Central memory CD8-positive, alpha-beta T cell (primary cell): Measurements from ENCODE around the gene SLC25A45.

Experiments
- ATAC-seq: fragments of 150-1000 bp; cut with Tn5 transposase; replicated peaks from 2 replicates; pipeline ENCODE4 v1.10.0; 2022; ENCODE audit warnings: mild to moderate bottlenecking, moderate FRiP score, moderate number of reproducible peaks; ENCODE audit not compliant: poor library complexity, severe bottlenecking; ENCODE audit errors: extremely low read depth
- DNase-seq, 2 donors: peaks; one replicate each; pipeline ENCODE4 v3.0.0; 2021; ENCODE audit warnings: low spot score in 2 of 2
- H3K27ac Mint-ChIP-seq: one replicate; pipeline ENCODE4 v1.8.0; 2022; ENCODE audit warnings: low read depth, mild to moderate bottlenecking, moderate library complexity, mixed read lengths
- H3K27me3 Mint-ChIP-seq: one replicate; pipeline ENCODE4 v1.8.0; 2022; ENCODE audit warnings: mixed read lengths
- H3K36me3 Mint-ChIP-seq: one replicate; pipeline ENCODE4 v1.8.0; 2022; ENCODE audit warnings: mild to moderate bottlenecking, moderate library complexity, mixed read lengths; ENCODE audit not compliant: insufficient read depth
- H3K4me1 Mint-ChIP-seq: one replicate; pipeline ENCODE4 v1.8.0; 2022; ENCODE audit warnings: mixed read lengths
- H3K4me3 Mint-ChIP-seq: one replicate; pipeline ENCODE4 v1.8.0; 2022; ENCODE audit warnings: mild to moderate bottlenecking, moderate library complexity, mixed read lengths
- H3K9me3 Mint-ChIP-seq: one replicate; pipeline ENCODE4 v1.8.0; 2022; ENCODE audit warnings: mixed read lengths

The SLC25A45 gene

DNA sequence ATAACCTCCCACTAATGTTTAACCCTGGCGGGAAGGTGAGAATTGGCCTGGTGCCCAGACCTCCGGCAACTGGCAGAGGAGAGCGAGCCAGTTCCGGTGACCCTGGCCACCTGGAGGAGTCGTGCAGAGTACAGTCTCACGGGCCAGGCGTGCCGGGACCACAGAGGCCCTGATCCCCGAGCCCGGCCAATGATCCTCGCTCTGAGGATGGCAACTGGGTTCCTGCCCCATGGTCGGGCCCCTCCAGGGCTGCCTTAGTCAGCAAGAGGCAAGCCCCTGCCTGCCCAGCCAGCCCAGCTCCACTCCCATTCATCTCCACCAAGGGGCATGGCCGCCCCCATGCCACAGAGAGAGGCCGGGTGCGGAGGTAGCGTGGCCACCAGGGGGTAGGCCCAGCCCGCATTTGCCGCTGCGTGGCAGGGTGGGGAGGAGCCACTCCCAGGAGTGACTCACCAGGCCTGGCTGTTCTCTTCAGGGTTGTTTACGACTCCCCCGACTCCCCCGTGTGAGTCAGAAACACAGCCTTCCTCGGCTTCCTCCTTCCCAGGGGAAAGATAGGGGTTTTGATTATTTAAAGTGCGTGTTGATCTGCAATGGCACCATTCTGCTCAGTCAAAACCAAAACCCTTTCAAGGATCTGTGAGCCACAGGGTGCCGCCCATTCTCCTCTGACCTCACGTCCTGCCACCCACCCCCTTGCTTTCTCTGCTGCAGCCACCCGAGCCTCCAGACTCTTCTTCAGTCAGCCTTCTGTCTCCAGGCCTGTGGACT is at the start of gene SLC25A45:
SLC25A45 (minus strand) TSS at position 614 of the 771 bp plus-strand sequence. CDS start 695 bp downstream, outside the sequence.
- Mint-ChIP-seq H3K4me1 (peaks cover 46% of the 10 kb centered on the region), H3K27ac (peak within 1 kb of the TSS; percentile 95), H3K36me3 (peaks cover 22% of the 10 kb centered on the region), H3K27me3 (no peaks in the 10 kb centered on the region), H3K9me3 (no peaks in the 10 kb centered on the region), H3K4me3 (peak within 1 kb of the TSS; percentile 97)
- ATAC-seq (peak; percentile 78), DNase-seq (peak; percentile 72 to 85)

DNA sequence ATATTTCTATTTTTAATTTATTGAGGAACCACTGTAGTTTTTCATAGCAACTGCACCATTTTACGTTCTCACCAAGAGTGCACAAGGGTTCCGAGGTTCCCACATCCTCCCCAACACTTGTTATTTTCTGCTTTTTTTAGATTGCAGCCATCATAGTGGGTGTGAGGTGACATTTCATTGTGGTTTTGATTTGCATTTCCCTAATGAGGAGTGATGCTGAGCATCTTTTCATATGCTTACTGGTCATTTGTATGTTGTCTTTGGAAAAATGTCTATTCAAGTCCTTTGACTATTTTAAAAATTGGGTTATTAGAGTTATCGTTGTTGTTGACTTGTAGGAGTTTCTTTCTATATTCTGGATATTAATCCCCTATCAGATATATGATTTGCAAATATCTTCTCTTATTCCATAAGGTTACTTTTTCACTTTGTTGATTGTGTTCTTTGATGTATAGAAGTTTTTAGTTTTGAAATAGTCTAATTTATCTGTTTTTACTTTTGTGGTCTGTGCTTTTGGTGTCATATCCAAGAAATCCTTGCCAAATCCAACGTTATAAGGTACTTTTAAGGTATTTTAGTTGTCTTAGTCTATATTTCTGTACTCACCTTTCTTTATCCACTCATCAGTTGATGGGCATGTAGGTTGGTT is 49.1 kb upstream of the SLC25A45 start:
- Mint-ChIP-seq H3K36me3 (peaks cover 56% of the 10 kb centered on the region), H3K27ac (peak overlapping the region; percentile 100), H3K27me3 (no peaks in the 10 kb centered on the region), H3K9me3 (no peaks in the 10 kb centered on the region), H3K4me1 (peaks cover 87% of the 10 kb centered on the region), H3K4me3 (peak overlapping the region; percentile 100)
- DNase-seq: peak in 1 of 2 donors; percentile 62
- ATAC-seq: peak; percentile 81

DNA sequence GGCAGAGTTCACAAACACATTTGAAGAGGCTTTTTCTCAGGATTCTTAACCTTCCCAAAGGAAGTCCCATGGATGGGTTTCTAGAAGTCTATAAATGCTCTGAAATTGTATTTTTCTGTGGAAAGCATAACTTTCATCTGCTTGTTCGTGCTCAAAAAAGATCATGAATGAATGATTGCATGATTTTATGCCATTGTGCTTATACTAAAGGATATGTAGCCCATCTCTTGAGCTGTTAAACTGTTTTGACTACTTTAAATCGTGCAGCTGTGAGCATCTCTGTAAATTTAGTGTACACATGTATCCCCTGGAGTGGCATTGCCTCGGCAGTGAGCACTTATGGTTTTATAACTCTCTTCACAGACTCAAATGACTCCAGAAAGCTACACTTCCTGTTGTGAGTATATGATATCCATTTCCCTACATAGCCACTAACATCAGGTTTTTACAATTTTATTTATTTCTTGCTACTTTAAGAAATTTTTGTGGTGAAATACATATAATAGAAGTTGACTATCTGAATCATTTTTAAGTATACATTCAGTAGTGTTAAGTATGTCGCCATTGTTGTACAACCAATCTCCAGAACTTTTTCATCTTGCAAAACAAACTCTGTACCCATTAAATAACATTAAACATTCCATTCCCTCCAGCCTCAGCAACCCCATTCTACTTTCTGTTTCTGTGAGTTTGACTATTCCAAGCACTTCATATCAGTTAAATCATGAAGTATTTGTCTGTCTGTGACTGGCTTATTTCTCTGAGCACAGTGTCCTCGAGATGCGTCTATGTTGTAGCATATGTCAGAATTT is 48.2 kb upstream of the SLC25A45 start:
- Mint-ChIP-seq H3K27ac (peak overlapping the region; percentile 100), H3K4me1 (peaks cover 86% of the 10 kb centered on the region), H3K36me3 (peaks cover 63% of the 10 kb centered on the region), H3K27me3 (no peaks in the 10 kb centered on the region), H3K9me3 (no peaks in the 10 kb centered on the region), H3K4me3 (peak overlapping the region; percentile 100)
- peak; percentile 8 for ATAC-seq
- no peak for DNase-seq

DNA sequence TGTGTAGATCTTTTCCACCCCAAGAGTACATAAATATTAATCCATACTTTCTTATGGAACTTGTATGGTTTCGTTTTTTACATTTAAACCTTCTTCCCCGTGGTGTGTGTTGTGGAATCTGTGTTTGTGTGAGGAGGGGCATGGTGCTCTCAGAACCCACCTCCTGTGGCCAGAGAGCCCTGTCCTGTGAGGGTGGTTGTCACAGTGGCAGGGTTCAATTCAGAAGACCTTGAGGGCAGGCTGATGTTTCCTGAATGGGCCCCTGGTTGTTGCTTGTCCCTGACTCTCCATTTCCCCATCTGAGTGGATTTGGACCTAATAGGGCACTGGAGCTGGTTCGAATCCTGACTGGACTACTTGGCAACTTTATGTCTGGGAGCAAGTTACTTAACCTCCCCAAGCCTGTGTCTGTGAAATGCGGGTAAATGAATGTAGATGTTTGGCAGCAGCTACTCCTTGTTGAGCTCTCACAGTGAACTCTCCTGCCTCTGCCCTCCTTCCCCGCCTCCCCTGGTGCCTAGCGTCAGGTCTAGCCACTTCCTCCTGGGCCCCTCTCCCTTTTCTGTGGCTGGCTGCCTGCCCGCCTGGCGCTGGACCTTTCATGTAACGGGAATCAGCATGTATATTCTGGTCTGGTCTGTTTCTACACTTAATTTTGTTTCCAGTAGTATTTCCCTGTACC is 47.4 kb upstream of the SLC25A45 start:
- ATAC-seq: no peak
- H3K4me3 Mint-ChIP-seq: peak overlapping the region; percentile 100
- H3K4me1 Mint-ChIP-seq: peaks cover 86% of the 10 kb centered on the region
- H3K9me3 Mint-ChIP-seq: no peaks in the 10 kb centered on the region
- no peak for DNase-seq
- peak overlapping the region; percentile 100 for H3K27ac Mint-ChIP-seq
- H3K36me3 Mint-ChIP-seq: peaks cover 63% of the 10 kb centered on the region
- no peaks in the 10 kb centered on the region for H3K27me3 Mint-ChIP-seq

GRCh38 chr11:65429068-65429681 is 46.7 kb upstream of the SLC25A45 start:
- Mint-ChIP-seq H3K9me3 (no peaks in the 10 kb centered on the region), H3K27me3 (no peaks in the 10 kb centered on the region), H3K27ac (peak overlapping the region; percentile 100), H3K4me1 (peaks cover 87% of the 10 kb centered on the region), H3K36me3 (peaks cover 63% of the 10 kb centered on the region), H3K4me3 (peak overlapping the region; percentile 100)
- DNase-seq (no peak), ATAC-seq (no peak)

DNA sequence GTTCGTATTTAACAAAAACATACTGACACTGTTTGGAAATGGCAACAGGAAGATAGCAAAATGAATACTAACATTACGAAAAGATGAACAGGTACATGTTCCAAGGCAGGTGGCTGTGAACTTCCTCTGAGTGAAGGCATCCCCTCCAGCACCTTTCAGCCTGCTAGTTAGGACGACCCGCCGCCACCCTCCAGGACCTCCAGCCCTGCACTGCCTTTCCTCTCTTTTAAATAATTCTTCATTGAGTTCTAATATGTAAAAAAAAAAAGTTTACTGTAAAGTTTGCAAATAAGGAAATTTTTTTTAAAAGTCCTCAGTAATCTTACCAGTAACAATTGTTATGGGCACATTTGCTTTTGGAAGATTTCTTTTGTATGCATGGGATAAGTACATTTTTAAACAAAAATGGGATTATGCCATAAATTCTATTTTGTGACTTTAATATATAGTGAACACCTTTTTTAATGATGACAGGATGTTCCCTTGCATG is 46.2 kb upstream of the SLC25A45 start:
- Mint-ChIP-seq H3K9me3 (no peaks in the 10 kb centered on the region), H3K4me1 (peaks cover 88% of the 10 kb centered on the region), H3K36me3 (peaks cover 66% of the 10 kb centered on the region), H3K4me3 (peak overlapping the region; percentile 100), H3K27ac (peak overlapping the region; percentile 100), H3K27me3 (no peaks in the 10 kb centered on the region)
- no peak for DNase-seq
- no peak for ATAC-seq

- peaks cover 69% of the 10 kb centered on the region for H3K36me3 Mint-ChIP-seq
- ATAC-seq (no peak), DNase-seq (no peak)
- H3K9me3 Mint-ChIP-seq: no peaks in the 10 kb centered on the region
- peak overlapping the region; percentile 100 for H3K4me3 Mint-ChIP-seq
- peaks cover 87% of the 10 kb centered on the region for H3K4me1 Mint-ChIP-seq
- H3K27me3 Mint-ChIP-seq: no peaks in the 10 kb centered on the region
- H3K27ac Mint-ChIP-seq: peak overlapping the region; percentile 100
These were observed 45.5 kb upstream of the SLC25A45 start for GRCh38 chr11:65427691-65428577.

DNA sequence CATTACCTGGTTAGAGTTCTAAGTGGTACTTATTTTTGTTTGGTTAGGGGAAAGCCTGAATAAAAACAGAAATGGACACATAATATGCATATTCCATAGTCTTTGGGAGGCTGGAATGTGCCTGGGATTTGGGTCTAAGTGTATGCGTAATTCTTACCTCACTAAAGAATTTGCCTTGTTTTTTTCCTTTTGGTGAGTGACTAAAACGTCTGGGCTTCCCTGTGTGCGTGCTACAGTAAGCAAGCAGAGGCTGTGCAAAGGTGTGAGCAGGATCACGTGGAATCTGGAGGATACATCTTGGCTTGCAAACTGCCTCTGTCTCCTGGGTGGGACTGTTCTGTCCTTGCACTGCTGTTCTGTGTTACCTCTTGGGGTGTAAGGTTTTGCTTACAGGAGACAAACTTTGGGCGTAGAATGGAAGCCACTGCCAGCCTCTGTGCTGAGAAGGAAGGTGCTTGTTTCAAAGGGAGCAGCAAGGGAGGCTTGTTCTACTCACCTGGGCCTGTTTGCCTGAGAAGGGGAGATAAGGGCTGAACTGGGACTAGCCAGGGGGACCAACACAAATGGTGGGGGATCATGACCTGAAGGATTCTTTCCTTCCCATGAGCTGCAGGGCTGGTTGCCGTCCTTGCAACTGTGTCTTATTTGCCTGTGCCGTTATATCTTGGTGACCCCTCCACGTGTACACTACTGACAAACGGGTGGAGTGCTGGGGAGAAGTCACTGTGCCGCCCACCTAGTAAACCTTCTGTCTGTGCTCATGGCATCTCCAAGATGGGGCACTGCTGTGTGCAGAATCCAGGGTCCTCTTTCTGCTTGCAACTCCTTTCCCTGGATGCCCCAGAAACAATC is 44.6 kb upstream of the SLC25A45 start:
- peak overlapping the region; percentile 100 for H3K27ac Mint-ChIP-seq
- peaks cover 85% of the 10 kb centered on the region for H3K4me1 Mint-ChIP-seq
- peaks cover 69% of the 10 kb centered on the region for H3K36me3 Mint-ChIP-seq
- H3K27me3 Mint-ChIP-seq: no peaks in the 10 kb centered on the region
- ATAC-seq (no peak), DNase-seq (no peak)
- no peaks in the 10 kb centered on the region for H3K9me3 Mint-ChIP-seq
- peak overlapping the region; percentile 100 for H3K4me3 Mint-ChIP-seq

DNA sequence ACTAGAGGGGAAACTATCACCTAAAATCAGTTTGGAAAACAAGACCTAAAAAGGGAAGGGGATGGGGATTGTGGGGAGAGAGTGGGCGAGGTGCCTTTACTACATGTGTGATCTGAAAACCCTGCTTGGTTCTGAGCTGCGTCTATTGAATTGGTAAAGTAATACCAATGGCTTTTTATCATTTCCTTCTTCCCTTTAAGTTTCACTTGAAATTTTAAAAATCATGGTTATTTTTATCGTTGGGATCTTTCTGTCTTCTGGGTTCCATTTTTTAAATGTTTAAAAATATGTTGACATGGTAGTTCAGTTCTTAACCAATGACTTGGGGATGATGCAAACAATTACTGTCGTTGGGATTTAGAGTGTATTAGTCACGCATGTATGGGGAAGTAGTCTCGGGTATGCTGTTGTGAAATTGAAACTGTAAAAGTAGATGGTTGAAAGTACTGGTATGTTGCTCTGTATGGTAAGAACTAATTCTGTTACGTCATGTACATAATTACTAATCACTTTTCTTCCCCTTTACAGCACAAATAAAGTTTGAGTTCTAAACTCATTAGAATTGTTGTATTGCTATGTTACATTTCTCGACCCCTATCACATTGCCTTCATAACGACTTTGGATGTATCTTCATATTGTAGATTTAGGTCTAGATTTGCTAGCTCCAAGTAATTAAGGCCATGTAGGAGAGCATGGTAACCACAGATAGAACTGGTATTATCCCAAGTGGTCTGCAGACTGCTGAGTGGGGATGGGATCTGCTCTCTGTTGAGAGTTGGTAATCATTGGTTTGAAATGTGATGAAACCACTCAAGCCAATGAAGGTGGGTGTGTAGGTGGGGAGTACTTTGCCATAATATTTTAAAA is 43.8 kb upstream of the SLC25A45 start:
- H3K4me1 Mint-ChIP-seq: peaks cover 85% of the 10 kb centered on the region
- H3K27me3 Mint-ChIP-seq: no peaks in the 10 kb centered on the region
- H3K9me3 Mint-ChIP-seq: no peaks in the 10 kb centered on the region
- DNase-seq (no peak), ATAC-seq (peak; percentile 41)
- peaks cover 76% of the 10 kb centered on the region for H3K36me3 Mint-ChIP-seq
- H3K27ac Mint-ChIP-seq: peak overlapping the region; percentile 100
- peak overlapping the region; percentile 100 for H3K4me3 Mint-ChIP-seq
